Liver (tissue), 3 donors: ENCODE data around the gene C19orf67.

ENCODE experiments used
- EGR1 ChIP-seq, 2 donors: IDR thresholded peaks; 2 replicates each; pipeline ENCODE4 v1.6.1; 2016 to 2018; ENCODE audit warnings: antibody characterized with exemption in 2 of 2, low read depth in 2 of 2
- FOXA1 ChIP-seq: IDR thresholded peaks from 2 replicates; pipeline ENCODE4 v1.6.1; 2016; ENCODE audit warnings: antibody characterized with exemption
- HNF4A ChIP-seq, 2 donors: conservative IDR thresholded peaks; 2 replicates each; pipeline ENCODE4 v1.6.1; 2016; ENCODE audit warnings: antibody characterized with exemption in 2 of 2, mild to moderate bottlenecking in 2 of 2
- JUND ChIP-seq, 2 donors: IDR thresholded peaks; 2 replicates each; pipeline ENCODE4 v1.6.1; 2016; ENCODE audit warnings: antibody characterized with exemption in 2 of 2
- MAX ChIP-seq: IDR thresholded peaks from 2 replicates; pipeline ENCODE4 v1.6.1; 2016; ENCODE audit warnings: antibody characterized with exemption
- RAD21 ChIP-seq, 2 donors: IDR thresholded peaks; 2 replicates each; pipeline ENCODE4 v1.6.1; 2016; ENCODE audit warnings: antibody characterized with exemption in 2 of 2, mild to moderate bottlenecking in 2 of 2
- SP1 ChIP-seq: IDR thresholded peaks from 2 replicates; pipeline ENCODE4 v1.6.1; 2018; ENCODE audit warnings: antibody characterized with exemption, mild to moderate bottlenecking
- TAF1 ChIP-seq: conservative IDR thresholded peaks from 2 replicates; pipeline ENCODE4 v1.6.1; 2016; ENCODE audit warnings: antibody characterized with exemption, mild to moderate bottlenecking
- YY1 ChIP-seq: IDR thresholded peaks from 2 replicates; pipeline ENCODE4 v1.6.1; 2016; ENCODE audit warnings: antibody characterized with exemption, mild to moderate bottlenecking
- TF ChIP-seq, protein P1 (sequence below): fragments of 150-350 bp; IDR thresholded peaks from 2 replicates; pipeline ENCODE4 v1.5.1; 2017; ENCODE audit warnings: improper control_type of control experiment, low read depth, low read length; ENCODE audit not compliant: missing input control
- TF ChIP-seq, protein P2 (sequence below): IDR thresholded peaks from 2 replicates; pipeline ENCODE4 v1.6.1; 2016; ENCODE audit warnings: antibody characterized with exemption
- TF ChIP-seq, protein P3 (sequence below): IDR thresholded peaks from 2 replicates; pipeline ENCODE4 v1.6.1; 2016; ENCODE audit warnings: antibody characterized with exemption, mild to moderate bottlenecking
- donor health status: healthy.
- donor health status: healthy.

GRCh38 chr19:14039181-14039580 is 46.4 kb downstream of the C19orf67 start:
- TF ChIP-seq, protein P1, sequence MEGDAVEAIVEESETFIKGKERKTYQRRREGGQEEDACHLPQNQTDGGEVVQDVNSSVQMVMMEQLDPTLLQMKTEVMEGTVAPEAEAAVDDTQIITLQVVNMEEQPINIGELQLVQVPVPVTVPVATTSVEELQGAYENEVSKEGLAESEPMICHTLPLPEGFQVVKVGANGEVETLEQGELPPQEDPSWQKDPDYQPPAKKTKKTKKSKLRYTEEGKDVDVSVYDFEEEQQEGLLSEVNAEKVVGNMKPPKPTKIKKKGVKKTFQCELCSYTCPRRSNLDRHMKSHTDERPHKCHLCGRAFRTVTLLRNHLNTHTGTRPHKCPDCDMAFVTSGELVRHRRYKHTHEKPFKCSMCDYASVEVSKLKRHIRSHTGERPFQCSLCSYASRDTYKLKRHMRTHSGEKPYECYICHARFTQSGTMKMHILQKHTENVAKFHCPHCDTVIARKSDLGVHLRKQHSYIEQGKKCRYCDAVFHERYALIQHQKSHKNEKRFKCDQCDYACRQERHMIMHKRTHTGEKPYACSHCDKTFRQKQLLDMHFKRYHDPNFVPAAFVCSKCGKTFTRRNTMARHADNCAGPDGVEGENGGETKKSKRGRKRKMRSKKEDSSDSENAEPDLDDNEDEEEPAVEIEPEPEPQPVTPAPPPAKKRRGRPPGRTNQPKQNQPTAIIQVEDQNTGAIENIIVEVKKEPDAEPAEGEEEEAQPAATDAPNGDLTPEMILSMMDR = no peak
- TF ChIP-seq FOXA1 (no peak), TAF1 (no peak), MAX (no peak), EGR1 (IDR thresholded peaks at IDR 0.05; ENCODE audit: low read depth in 2 of 2) (no peak), RAD21 (IDR thresholded peaks at IDR 0.05) (no peak), HNF4A (conservative IDR thresholded peaks at IDR 0.05) (no peak), JUND (IDR thresholded peaks at IDR 0.05) (no peak), YY1 (no peak), SP1 (no peak)
- TF ChIP-seq, protein P2, sequence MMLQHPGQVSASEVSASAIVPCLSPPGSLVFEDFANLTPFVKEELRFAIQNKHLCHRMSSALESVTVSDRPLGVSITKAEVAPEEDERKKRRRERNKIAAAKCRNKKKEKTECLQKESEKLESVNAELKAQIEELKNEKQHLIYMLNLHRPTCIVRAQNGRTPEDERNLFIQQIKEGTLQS = no peak
- TF ChIP-seq, protein P3, sequence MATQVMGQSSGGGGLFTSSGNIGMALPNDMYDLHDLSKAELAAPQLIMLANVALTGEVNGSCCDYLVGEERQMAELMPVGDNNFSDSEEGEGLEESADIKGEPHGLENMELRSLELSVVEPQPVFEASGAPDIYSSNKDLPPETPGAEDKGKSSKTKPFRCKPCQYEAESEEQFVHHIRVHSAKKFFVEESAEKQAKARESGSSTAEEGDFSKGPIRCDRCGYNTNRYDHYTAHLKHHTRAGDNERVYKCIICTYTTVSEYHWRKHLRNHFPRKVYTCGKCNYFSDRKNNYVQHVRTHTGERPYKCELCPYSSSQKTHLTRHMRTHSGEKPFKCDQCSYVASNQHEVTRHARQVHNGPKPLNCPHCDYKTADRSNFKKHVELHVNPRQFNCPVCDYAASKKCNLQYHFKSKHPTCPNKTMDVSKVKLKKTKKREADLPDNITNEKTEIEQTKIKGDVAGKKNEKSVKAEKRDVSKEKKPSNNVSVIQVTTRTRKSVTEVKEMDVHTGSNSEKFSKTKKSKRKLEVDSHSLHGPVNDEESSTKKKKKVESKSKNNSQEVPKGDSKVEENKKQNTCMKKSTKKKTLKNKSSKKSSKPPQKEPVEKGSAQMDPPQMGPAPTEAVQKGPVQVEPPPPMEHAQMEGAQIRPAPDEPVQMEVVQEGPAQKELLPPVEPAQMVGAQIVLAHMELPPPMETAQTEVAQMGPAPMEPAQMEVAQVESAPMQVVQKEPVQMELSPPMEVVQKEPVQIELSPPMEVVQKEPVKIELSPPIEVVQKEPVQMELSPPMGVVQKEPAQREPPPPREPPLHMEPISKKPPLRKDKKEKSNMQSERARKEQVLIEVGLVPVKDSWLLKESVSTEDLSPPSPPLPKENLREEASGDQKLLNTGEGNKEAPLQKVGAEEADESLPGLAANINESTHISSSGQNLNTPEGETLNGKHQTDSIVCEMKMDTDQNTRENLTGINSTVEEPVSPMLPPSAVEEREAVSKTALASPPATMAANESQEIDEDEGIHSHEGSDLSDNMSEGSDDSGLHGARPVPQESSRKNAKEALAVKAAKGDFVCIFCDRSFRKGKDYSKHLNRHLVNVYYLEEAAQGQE = no peak
